RPMI8226 (cell line): ENCODE data around the gene RBM19.

Experiments used
- DNase-seq: peaks from one replicate; pipeline ENCODE4 v3.0.0-alpha.2; 2015

The RBM19 gene

DNA sequence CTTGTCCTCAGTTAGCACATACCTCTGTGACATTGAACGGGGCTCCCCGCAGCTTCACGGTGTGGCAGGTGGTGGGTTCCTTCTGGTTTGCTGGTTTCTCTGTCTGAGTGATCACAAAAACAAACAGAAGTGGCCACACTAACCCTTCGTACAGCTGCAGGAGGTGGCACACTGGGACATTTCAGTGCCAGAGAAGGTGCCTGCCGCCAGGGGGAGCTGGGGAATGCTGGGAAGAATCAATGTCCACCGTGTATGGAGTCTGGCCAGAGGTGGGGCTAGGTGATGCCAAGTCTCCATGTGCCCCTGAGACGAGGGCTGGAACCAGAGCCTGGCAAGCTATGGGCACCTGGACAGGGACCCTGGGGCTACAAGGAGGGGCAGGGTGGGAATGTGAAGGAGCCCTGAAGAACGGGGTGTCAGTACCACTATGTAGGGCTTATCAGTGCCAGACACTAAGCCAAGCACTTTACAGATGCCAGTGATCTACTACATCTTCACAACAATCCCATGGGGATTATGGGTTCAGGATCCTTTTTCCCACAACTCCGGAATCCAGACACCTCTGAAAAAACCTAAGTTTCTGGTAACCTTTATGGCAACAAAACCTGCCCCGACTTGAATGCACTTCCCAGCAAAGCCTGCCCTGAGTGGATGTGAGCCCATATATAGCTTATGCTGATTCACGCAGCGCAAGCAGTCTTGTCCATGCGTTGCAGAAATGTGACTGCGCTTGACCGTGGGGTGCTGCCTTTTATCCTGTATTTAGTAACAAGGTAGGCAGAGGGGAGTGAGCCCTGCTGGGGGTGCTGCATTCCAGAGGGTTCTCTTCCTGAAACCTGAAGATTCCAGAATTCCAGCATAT is 10.8 kb downstream of the RBM19 start:
- DNase-seq = peak; percentile 44

DNA sequence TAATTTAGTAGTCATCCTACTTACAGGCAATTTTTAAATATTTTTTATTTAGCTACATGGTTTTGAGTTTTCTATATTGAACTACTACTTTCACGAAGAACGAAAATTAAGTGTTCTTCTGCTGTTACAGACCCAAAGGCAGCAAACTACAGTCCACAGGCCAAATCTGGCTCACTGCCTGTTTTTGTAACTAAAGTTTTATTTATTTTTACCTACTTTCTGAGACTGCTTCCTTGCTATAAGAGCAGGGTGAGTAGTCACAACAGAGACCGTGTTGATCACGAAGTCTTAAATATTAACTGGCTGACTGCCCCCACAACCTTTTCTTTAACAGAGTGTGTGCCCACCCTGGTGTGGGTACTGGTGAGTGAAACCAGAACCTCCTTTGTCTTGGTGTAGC is 11.6 kb downstream of the RBM19 start:
- no peak for DNase-seq

DNA sequence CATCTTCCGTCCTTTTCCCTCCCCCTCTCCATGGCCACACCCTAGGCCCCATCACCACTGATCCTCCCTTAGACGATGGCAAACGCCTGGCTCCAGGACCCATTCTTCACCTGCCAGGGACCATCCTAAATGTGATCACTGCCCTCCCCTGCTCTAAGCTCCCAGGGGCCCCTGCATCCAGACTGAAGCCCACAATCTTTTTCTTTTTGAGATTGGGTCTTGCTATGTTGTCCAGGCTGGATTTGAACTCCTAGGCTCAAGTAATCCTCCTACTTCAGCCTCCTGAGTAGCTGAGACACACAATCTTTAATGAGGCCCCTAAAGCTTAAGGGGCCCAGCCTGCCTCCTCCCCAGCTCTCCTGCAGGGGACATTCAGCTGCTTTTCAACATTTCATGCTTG is 15.3 kb downstream of the RBM19 start:
- no peak for DNase-seq

DNA sequence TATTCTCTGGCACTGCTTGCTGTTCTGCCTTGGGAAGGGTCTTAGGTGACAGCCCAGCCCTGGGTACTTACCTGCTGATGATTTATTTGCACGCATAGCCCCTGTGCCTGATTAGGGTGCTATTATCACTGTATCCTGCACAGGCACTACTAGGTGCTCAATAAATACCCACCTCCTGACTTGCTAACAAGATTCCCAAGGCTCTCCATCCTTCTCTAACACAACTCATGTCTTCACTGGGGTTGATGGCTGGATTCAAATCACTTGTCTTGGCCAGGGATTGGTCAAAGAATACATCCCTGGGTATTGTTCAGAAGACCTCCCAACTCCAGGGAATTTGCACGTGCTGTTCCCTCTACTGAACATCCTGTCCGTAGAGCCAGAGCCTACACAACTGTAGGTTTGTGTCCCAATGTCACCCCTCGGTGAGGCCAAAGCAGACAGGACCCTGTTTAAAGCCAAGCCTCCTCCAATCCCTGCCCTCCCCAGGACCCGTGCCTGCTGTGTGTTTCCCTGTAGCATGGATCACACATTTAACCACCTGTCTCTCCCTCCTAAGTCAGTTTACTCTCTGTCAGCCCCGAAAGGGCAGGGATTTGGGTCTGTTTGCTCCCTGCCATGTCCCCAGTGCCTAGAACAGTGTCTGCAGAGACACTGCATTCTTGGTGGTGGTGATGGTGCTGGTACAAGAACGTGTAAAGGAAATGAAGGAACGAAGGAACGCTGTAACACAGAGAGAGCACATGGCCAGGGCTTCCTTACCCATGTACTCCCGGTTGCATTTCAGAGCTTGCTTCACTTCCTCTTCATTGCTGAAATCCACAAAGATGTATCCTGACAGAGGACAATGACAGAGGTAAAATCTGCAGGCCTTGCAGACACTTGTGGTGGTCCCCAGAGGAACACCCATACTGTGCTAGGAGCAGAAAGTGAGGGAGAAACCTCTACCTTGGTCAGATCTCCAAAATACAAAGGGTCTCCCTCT is 16.5 kb downstream of the RBM19 start:
- no peak for DNase-seq

DNA sequence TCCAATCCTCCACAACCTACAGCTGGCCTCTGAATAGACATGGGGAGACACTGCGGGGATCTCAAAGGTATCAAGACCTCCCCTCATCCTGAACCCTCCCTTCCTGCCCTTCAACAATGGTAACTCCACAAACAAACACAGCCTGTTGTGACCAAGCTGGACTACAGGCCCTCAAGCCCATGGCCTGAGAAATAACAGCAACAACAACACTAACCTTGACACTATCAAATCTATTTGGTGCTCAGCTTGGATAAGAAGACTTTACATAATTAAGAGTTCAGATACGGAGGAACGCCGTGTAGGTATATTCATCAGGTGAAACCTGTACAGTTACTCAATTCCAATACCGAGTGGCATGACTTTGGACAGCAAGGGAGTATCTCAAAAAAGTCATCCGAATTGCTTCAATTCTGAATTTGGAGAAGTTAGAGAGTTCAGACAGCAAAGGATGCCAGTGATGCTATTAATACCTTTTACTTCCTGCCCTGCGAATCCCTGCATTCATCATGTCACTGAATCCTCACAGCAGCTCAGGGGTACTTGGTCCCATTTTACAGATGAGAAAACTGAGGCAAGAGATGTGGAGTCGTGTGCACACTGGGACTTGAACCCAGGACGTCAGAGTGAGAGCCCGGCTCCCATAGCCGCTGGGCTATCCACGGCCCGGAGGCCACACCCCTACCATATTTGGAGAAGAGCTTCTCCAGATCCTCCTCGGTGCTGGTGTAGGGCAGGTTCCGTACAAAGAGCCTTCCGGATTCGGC is 17.8 kb downstream of the RBM19 start:
- no peak for DNase-seq

DNA sequence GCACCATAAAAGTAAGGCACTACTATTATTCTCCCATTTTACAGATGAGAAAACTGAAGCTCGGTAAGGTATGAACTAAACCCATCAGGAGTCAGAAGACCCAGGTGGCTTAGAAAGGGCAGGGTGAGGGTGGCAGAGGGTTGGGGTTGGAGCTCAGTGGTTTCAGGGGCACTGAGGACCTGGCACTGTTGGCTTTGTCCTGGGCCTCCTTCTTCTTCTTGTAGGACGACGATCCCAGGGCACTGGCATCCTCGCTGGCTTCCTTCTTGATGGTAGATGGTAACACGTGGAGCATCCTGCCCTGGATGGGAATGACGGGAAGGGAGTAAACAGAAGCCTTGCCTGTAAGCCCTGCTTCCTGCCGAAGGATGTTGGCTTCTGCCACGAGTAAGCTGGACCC is 19.9 kb downstream of the RBM19 start:
- DNase-seq = no peak

DNA sequence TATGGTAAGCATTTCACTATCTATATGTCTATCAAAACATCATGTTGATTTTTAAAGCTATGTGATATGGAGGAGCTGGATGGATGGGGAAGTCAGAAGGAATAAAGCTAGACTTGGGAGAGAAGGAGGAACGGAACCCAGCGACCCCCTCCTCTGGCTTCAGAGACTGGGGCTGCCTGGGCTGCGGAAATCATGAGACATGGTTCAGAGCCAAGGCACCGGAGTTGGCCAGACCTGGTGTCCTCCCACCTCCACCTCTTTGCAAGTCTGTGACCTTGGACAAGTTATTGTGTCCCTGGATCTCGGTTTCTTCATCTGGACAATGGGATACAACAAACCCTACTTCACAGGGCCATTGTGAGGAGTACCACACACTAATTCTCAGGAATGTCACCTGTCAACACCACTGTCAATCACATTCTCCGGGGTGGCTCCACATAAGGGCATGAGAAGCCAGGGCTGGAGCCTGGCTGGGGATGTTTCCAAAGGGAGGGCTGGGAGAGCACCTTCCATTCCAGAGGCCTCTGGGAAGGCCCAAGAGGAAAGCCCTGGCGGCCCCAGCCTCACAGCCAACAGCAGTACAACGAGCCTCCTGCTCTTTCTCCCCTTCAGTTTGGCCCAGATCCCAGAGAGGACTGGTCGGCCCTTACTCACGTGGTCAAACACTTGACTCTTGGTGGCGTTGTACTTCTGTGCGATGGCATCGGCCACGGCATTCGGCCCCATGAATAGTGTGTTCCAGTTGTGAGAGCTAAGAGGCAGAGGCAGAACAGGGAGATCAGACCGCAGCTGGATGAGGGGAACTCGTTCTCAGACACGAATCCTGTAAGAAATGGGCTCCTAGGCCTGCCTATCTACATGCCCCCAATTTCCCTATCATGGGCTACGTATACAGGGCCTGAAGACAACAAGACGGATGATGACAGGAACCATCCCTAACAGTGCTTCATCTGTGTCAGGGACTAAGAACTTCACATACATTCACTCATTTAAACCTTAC is 20.7 kb downstream of the RBM19 start:
- no peak for DNase-seq

DNA sequence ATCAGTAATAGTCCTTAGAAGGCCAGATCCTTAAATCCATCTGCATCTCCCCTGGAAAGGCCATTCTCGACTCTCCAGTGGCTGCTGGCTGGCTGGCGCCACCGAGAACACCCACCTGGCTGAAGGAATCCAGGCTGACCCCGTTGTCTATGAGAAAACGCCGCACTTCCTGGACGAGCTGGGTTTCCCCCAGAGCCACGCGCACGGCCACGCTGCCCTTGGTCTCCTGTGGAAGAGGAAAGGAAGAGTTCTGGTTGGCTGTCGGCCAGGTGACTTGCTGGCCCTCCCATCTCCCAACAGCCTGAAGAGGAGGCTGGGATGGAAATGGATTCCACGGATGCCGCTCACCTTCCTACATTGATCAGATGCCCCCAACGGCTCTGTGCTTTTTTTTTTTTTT is 23.9 kb downstream of the RBM19 start:
- no peak for DNase-seq

DNA sequence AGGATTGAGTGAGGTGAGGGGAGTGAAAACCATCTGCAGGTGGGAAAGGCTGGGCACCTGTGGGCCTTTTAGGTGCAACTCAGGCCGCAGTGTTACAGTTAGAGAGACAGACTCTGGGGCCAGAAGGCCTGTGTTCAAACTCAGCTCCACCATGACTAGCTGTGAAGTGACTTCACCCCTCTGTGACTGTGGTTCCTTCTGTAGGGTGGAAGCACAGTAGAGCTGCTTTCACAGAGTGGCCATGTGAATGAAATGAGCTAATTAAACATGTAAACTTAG is 25.0 kb downstream of the RBM19 start:
- DNase-seq = no peak

DNA sequence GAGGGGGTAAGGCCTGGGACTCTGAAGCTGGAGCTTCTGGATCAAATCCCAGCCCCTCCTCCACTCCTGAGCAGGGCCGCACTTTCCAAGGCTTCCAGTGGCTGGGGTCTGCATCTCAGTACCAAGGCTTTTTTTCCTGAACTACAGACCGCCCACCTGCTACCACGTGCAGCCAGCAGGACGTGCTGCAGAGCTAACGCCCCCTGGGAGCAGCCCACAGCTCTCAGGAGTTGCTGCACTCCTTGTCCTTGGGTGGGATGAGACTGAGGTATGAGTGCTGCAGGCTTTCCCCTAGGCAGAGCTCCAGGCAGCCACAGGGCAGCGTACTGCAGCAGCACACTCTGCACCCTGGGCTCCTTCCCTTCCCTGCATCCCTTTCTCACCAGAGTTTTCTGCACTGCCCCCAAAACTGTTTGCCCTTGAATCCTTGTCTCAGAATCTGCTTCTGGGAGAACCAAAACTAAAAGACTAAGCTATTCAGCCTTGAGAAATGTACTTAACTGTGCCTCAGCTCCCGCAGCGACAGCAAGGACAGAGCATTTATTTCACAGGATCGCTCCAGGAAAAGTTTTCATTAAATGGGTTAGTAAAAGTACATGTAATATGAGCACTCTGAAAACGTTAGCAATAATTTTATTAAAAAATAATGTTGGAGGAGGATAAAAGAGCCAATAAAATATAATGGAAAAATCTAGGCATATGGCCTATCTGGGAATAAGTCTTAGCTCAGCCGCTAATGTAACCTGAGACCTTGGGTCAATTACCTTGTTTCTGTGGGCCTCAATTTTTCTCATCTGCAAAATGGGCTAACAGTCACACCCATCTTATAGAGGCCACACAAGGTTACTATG is 25.5 kb downstream of the RBM19 start:
- DNase-seq = no peak

DNA sequence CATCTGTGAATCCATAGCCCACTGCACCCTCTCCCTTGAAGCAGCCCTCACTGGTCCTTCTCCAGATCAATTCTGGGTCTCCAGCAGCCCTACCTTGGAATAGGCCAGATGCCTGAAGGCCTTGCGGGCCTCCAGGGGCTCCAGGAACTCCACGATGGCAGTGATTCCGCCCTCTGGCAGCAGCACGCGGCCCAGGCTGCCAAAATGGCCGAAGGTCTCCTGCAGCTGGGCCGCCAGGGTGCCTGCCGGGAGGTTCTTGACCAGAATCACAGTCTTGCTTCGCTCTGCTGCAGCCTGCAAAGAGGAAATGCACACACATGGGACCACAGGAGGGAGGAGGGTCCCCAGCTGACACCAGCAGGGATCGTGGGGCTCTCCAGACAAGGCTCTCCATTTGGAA is 26.3 kb downstream of the RBM19 start:
- no peak for DNase-seq

DNA sequence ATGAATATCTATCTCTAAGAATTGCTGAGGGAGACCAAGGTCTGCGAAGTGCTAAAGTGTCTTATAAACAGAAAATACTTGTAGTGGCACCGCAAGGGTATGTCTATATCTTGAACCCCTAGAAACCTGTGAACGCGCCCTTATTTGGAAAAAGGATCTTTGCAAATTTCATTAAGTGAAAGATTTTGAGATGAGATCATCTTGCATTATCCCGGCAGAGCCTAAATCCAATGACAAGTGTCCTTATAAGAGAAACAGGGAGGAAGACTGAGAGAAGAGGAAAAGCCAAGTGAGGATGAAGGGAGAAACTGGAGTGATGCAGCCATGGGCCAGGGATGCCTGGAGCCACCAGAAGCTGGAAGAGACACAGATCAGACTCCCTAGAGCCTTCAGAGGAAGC is 27.7 kb downstream of the RBM19 start:
- no peak for DNase-seq

DNA sequence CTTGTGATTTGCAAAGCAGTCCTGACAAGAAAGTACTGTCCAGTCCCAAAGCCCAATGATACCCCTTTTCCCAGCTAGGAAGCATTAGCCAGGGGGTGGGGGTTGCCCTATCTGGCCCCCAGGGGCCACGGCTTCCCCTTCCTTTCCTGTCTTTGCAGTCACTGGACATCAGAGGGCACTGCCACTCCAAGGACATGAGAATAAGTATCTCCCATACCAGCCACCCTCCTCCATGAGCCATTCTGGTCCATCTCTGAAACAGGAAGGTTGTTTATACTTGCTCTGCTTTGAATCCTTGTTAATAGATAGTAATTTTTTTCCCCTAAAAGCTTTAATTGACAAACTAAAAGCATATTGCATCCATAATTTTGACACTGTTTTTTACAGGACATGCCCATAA is 29.7 kb downstream of the RBM19 start:
- DNase-seq = no peak

DNA sequence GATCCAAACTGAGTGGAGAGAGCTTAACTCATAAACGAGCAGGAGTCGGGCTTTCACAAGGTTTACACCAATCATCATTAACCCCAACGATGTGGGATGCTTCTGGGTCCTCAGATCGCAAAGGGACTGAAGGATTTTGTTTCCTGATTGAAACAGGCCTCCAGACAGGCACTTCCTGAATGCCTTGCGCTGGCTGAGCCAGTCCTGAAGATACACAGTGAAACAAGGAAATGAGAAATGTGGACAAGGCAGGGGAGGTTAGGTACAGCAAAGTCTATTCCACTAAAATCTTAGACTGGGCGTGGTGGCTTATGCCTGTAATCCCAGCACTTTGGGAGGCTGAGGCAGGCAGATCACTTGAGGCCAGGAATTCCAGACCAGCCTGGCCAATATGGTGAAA is 30.7 kb downstream of the RBM19 start:
- DNase-seq = no peak

DNA sequence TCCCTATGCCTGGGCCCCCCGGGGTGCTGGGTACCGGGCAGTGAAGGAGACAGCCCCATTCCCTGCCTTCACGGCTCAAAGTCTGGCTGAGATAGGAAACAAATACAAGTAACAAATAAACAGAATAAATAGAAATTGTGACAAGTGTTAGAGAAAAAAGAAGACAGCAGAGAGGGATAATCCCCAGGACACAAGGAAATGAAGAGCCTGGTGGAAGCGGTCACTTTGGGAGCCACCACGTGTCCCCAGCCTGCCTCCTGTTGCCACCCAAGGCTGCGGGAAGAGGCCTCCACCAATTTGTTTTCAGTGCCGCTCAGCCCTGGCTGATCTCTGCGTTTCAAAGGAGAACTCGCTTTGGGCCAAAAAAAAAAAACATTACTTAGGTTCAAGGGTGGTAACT is 31.2 kb downstream of the RBM19 start:
- no peak for DNase-seq

DNA sequence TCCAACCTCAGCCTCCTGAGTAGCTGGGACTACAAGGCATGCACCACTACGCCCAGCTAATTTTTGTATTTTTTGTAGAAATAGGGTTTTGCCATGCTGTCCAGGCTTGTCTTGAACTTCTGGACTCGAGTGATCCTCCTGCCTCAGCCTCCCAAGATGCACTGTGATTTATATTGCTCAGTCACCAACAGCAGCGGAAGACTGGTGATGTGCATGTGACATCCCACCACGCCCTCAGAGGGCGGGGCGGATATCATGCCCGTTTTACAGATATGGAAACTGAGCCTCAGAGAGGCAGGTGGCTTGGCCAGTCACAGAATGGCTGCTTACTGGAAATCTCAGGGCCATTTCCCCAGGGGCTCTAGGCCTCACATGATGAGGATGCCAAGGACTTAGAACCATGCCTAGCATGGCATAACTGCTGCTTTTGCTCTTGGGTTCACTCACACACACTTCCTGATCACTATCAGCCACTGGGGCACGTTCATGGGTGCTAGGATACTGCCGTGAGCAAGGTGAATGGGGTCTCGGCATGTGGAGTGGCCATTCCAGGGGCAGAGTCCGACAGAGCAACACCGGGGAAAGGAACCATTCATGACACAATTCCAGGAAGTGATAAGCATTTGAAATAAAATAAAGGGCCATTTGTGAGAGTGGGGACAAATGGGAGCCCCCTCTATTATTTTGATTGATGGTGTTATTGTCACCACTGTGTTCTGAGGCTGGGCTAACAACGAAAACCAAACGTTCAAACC is 31.9 kb downstream of the RBM19 start:
- no peak for DNase-seq

DNA sequence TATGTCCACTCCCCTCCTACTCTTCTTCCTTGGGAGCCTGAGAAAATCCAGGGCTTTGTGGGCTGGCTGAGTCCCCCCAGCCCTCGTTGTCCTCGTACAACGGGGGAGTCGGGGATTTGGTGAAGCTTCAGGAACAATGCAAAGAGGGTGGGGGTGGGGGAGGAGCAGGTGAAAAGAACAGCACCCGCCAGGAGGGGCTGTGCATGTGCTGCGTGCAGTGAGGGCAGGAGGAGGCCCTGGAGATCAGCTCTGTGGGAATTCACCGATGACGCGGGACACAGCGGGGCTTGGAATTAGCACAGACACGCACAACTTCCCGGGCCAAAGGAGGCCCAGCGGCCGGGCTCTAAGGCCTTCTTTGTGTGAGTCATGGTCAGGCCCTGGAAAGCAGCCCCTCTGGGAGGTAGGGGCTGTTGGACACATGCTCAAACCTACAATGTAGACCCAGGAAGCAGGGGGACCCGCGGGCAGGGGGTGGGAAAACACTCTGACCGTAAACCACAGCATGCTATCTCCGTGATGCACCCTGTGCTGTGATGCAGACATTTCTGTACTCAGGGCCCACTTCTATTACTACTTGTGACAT is 32.8 kb downstream of the RBM19 start:
- DNase-seq = no peak

DNA sequence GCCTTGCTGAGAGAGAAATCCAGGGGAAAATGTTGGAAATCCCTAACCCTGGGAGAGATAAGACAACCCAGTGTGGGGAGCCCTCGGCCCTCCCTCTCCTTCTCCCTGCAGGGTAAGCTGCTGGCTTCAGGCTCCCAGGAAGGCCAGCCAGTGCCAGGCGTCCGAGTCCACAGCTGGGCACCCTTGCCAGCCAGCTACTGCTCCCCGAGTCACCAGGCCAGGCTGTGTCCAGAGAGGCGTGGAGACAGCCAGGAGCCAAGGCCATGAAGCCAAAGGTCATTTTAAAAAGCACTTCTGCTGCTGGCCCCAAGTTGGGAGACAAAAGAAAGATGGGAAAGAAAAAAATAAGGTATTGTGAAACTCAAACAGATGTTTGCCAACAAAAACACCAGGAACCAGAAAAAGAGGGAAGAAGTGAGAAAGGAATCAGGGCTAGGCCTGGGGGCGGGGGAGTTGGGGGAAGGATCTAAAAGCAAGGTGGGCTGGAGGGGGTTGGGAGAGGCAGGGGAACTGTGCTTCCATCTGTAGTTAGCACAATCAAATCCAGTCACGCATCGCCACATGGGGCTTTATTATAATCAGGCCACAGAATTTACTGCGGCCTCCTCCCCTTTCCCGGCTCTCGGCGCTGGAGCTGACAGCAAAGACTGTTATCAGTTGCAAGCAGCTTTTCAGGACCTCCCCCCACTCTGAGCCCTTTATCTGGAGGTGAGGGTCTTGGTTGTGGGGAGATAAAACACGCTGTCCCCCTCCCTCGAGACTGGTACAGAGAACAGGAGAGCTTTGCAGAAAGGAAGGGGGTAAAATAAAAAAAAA is 33.5 kb downstream of the RBM19 start:
- no peak for DNase-seq

DNA sequence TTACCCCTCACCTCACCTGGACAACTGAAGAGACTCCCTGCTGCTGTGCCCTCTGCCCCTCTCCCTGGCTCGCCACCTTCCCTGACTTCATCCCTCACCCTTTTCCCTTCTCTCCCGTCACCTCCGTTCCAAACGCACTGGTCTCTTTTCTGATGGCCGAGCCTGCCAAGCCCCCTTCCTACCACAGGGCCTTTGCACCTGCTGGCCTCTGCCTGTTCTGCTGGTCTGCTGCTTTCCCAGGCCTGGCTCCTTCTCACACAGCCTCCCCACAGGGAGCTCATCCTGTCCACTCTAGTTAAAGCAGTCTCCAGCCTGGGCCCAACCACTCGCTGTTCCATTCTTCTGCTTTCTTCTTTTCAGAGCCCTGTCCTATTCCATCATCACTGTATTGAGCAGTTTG is 34.6 kb downstream of the RBM19 start:
- DNase-seq = no peak
